GM13976 (cell line): ENCODE measurements around the gene CPED1.

Experiments used
- DNase-seq: peaks from one replicate; pipeline ENCODE4 v3.0.0; 2012; ENCODE audit warnings: low spot score
- CTCF ChIP-seq: IDR thresholded peaks from 2 replicates; pipeline ENCODE4 v1.5.1; 2012; ENCODE audit warnings: borderline replicate concordance, mild to moderate bottlenecking; ENCODE audit not compliant: insufficient read depth; ENCODE audit errors: extremely low read depth, missing control alignments, control extremely low read depth
- in situ Hi-C: fragments of 300-500 bp; cut with MboI; formaldehyde crosslinking; loops from one replicate; pipeline ENCODE4 v1.12.0; 2022; ENCODE audit warnings: low sequenced_read_pairs, mixed read lengths, inconsistent platforms; ENCODE audit not compliant: unreplicated experiment

Gene CPED1

GRCh38 chr7:121197455-121197854 lies 208.9 kb downstream of the CPED1 start:
- in situ Hi-C loops = no loop called here
- TF ChIP-seq CTCF = no peak
- no peak for DNase-seq

- DNase-seq = no peak
- no peak for TF ChIP-seq CTCF
- in situ Hi-C loops = no loop called here
These were observed 210.0 kb downstream of the CPED1 start for GRCh38 chr7:121198502-121198901.

GRCh38 chr7:121202125-121202524 lies 213.6 kb downstream of the CPED1 start:
- no peak for DNase-seq
- TF ChIP-seq CTCF = no peak
- in situ Hi-C loops = no loop called here

- TF ChIP-seq CTCF = no peak
- in situ Hi-C loops = no loop called here
- no peak for DNase-seq
These were observed 214.3 kb downstream of the CPED1 start for GRCh38 chr7:121202834-121203233.

GRCh38 chr7:121204537-121204936 lies 216.0 kb downstream of the CPED1 start:
- no peak for TF ChIP-seq CTCF
- DNase-seq = no peak
- in situ Hi-C loops = no loop called here

GRCh38 chr7:121205777-121206176 lies 217.3 kb downstream of the CPED1 start:
- DNase-seq = no peak
- in situ Hi-C loops = no loop called here

More at GRCh38 chr7:121205777-121206176, 217.3 kb downstream of the CPED1 start:
- no peak for TF ChIP-seq CTCF
